ENCODE results near the gene TEK.

Gene TEK

GRCh38 chr9:27078685-27079084 is 30.3 kb upstream of the TEK start:
- H3K4me1 ChIP-seq (ENCODE audit: control insufficient read depth, insufficient read depth, low read length) = peaks cover 13% of the 10 kb centered on the region; the same call in 1 of the 2 replicates
- H3K9me3 ChIP-seq (ENCODE audit: control insufficient read depth, insufficient read depth, low read depth, low read length) = no peaks in the 10 kb centered on the region
- H3K27ac ChIP-seq (ENCODE audit: extremely low read depth, low read depth, low read length) = 0 out of 2 replicates have a peak overlapping the region, but pooled peaks have one; percentile 11
- H3K36me3 ChIP-seq (ENCODE audit: control insufficient read depth in 2 of 2, insufficient read depth in 1 of 2, low read length in 2 of 2) = no peaks in the 10 kb centered on the region
- POLR2A ChIA-PET = no interaction called here
- no peak overlapping the region for H3K4me3 ChIP-seq (ENCODE audit: low read depth, low read length)
- CTCF ChIA-PET = interaction anchor here (0.6 kb wide), 1 partner anchor 41 kb away, joined by 3 read pairs; no protein-coding TSS in a partner anchor
- no peak for TF ChIP-seq ZFP41 (tag by site-specific recombination; IDR thresholded peaks at IDR 0.05; ENCODE audit: borderline replicate concordance)
- no peak for TF ChIP-seq ZNF280D (tag by site-specific recombination; IDR thresholded peaks at IDR 0.05)
- TF ChIP-seq ZNF521 (tag by site-specific recombination; IDR thresholded peaks at IDR 0.05) = no peak
- no peak for TF ChIP-seq ZNF394 (tag by site-specific recombination; IDR thresholded peaks at IDR 0.05; ENCODE audit: borderline replicate concordance)
- TF ChIP-seq ZNF174 (tag by site-specific recombination; IDR thresholded peaks at IDR 0.05) = no peak
- TF ChIP-seq PRDM6 (tag by site-specific recombination; IDR thresholded peaks at IDR 0.05) = no peak
- TF ChIP-seq ZNF335 (tag by site-specific recombination; conservative IDR thresholded peaks at IDR 0.05) = no peak
- TF ChIP-seq ZNF292 (tag by site-specific recombination; IDR thresholded peaks at IDR 0.05; ENCODE audit: borderline replicate concordance, low read depth) = no peak
- no peak for TF ChIP-seq PRDM4 (tag by site-specific recombination; IDR thresholded peaks at IDR 0.05)

GRCh38 chr9:27085456-27085855 is 23.6 kb upstream of the TEK start:
- ChIA-PET CTCF (interaction anchor here (0.6 to 0.7 kb wide), 2 partner anchors 538 to 741 kb away, joined by 3 to 5 read pairs; no protein-coding TSS in a partner anchor), POLR2A (no interaction called here)
- no peaks in the 10 kb centered on the region for H3K36me3 ChIP-seq (ENCODE audit: control insufficient read depth in 2 of 2, insufficient read depth in 1 of 2, low read length in 2 of 2)
- TF ChIP-seq FEZF1 (tag by site-specific recombination; IDR thresholded peaks at IDR 0.05) = no peak
- TF ChIP-seq ZIC2 (tag by site-specific recombination; IDR thresholded peaks at IDR 0.05) = no peak
- no peak for TF ChIP-seq TSHZ1 (tag by site-specific recombination; IDR thresholded peaks at IDR 0.05; ENCODE audit: borderline replicate concordance)
- no peak for TF ChIP-seq TCF7L2 (IDR thresholded peaks at IDR 0.05; ENCODE audit: borderline replicate concordance, low read depth, low read length)
- no peak for TF ChIP-seq ZNF24 (tag by site-specific recombination; IDR thresholded peaks at IDR 0.05)
- no peak for TF ChIP-seq ZNF610 (tag by site-specific recombination; IDR thresholded peaks at IDR 0.05; ENCODE audit: borderline replicate concordance)
- no peak for TF ChIP-seq ZNF10 (tag by site-specific recombination; IDR thresholded peaks at IDR 0.05)
- no peak for TF ChIP-seq ZBTB10 (tag by site-specific recombination; IDR thresholded peaks at IDR 0.05)
- TF ChIP-seq ZNF146 (tag by site-specific recombination; IDR thresholded peaks at IDR 0.05) = no peak
- TF ChIP-seq ZNF654 (tag by site-specific recombination; IDR thresholded peaks at IDR 0.05; ENCODE audit: low read depth) = no peak
- no peak for TF ChIP-seq ZNF133 (tag by site-specific recombination; IDR thresholded peaks at IDR 0.05)
- TF ChIP-seq ZNF140 (tag by site-specific recombination; IDR thresholded peaks at IDR 0.05) = no peak
- TF ChIP-seq GLI4 (tag by site-specific recombination; IDR thresholded peaks at IDR 0.05) = no peak

More at GRCh38 chr9:27085456-27085855, 23.6 kb upstream of the TEK start:
- Histone ChIP-seq H3K9me3 (ENCODE audit: control insufficient read depth, insufficient read depth, low read depth, low read length) (no peaks in the 10 kb centered on the region), H3K4me3 (ENCODE audit: low read depth, low read length) (no peak overlapping the region), H3K27ac (ENCODE audit: extremely low read depth, low read depth, low read length) (no peak overlapping the region), H3K4me1 (ENCODE audit: control insufficient read depth, insufficient read depth, low read length) (peaks cover 6% of the 10 kb centered on the region; the same call in 1 of the 2 replicates)

Measured in HEK293 (cell line).